ENCODE results near the gene SLC4A8. TPM values are rescaled to one million over a fixed set of nuclear protein-coding genes. Genes with fewer than 3 reads are reported as not detected.

The SLC4A8 gene
- total and polyA plus RNA-seq, 2 donors (not counting 3 experiments of a cell fraction or from before 2014, with no cell fraction given): 4.7 to 9.7 TPM

- Histone ChIP-seq H3K27ac (ENCODE audit: insufficient read depth, low read depth, low read length) (no peak overlapping the region), H3K27me3 (ENCODE audit: control insufficient read depth in 2 of 2, insufficient read depth in 2 of 2, low read length in 2 of 2) (no peaks in the 10 kb centered on the region), H3K4me2 (ENCODE audit: insufficient read depth, low read length) (no peak overlapping the region), H3K36me3 (ENCODE audit: control insufficient read depth in 2 of 2, extremely low read depth in 1 of 2, insufficient read depth in 2 of 2, low read length in 2 of 2) (no peaks in the 10 kb centered on the region), H3K4me3 (replicated peaks in 1 of 3; ENCODE audit: insufficient read depth in 1 of 3, low read depth in 1 of 3, low read length in 3 of 3) (no peak overlapping the region), H3K4me1 (ENCODE audit: control insufficient read depth, extremely low read depth, insufficient read depth, low read length) (peaks cover 10% of the 10 kb centered on the region), H3K9me3 (replicated peaks; ENCODE audit: control insufficient read depth, insufficient read depth, low read length) (no peaks in the 10 kb centered on the region), H4K20me1 (replicated peaks; ENCODE audit: control insufficient read depth, extremely low read depth, insufficient read depth, low read length) (no peaks in the 10 kb centered on the region), H3K79me2 (ENCODE audit: control insufficient read depth, insufficient read depth, low read length) (no peaks in the 10 kb centered on the region), H3K9ac (replicated peaks; ENCODE audit: extremely low read depth, insufficient read depth, low read length) (no peak overlapping the region), H2AFZ (ENCODE audit: low read depth, low read length) (no peak overlapping the region), H3K9me1 (replicated peaks; ENCODE audit: control insufficient read depth, extremely low read depth, insufficient read depth, low read length) (no peaks in the 10 kb centered on the region)
- intact Hi-C loops (cut with micrococcal nuclease): loop anchor here (1.0 to 5.0 kb wide), 5 partner anchors 111 to 454 kb away; a partner anchor contains a TSS
- TF ChIP-seq EZH2 (IDR thresholded peaks at IDR 0.05; ENCODE audit: borderline replicate concordance, low read depth, low read length, severe bottlenecking) (no peak), MAX (IDR thresholded peaks at IDR 0.05; ENCODE audit: insufficient read depth, insufficient read length) (no peak), CTCF (IDR thresholded peaks at IDR 0.05; ENCODE audit: extremely low read depth in 1 of 2, insufficient read depth in 1 of 2, low read depth in 1 of 2, low read length in 2 of 2) (peak; percentile 47 to 68)
- CTCF ChIA-PET: interaction anchor here (0.7 to 10.5 kb wide), 26 partner anchors 11 to 501 kb away, joined by 3 to 140 read pairs (median 4); partner anchors contain the start of gene GALNT6
- DNase-seq (ENCODE audit: low read depth, low spot score) (peak; percentile 63), FAIRE-seq (peak; percentile 81)
- BruUV-seq (replicated peaks): no TSS peak
- dilution Hi-C loops (cut with MboI; ENCODE audit: extremely low pct_ligation_motif_present, low sequenced_read_pairs): no loop called here
- POLR2A ChIA-PET: no interaction called here
Observed at GRCh38 chr12:51421266-51421884, 3.3 kb upstream of the SLC4A8 start.
